GM21526 (cell line): Measurements from ENCODE around the gene EXT2.

ENCODE experiments used
- ATAC-seq: cut with Tn5 transposase; IDR thresholded peaks from one replicate; pipeline ENCODE4 v1.9.1; 2021; ENCODE audit warnings: moderate library complexity; ENCODE audit not compliant: unreplicated experiment, low FRiP score

Gene EXT2

GRCh38 chr11:44130751-44131150 lies 35.3 kb downstream of the EXT2 start:
- no peak for ATAC-seq

- ATAC-seq: no peak
Observed at GRCh38 chr11:44133335-44133946, 38.0 kb downstream of the EXT2 start.

GRCh38 chr11:44134625-44135024 lies 39.1 kb downstream of the EXT2 start:
- ATAC-seq: no peak

- ATAC-seq: no peak
Observed at GRCh38 chr11:44136176-44136945, 40.9 kb downstream of the EXT2 start.

GRCh38 chr11:44137057-44137456 lies 41.6 kb downstream of the EXT2 start:
- ATAC-seq: no peak

GRCh38 chr11:44138286-44138685 lies 42.8 kb downstream of the EXT2 start:
- no peak for ATAC-seq

- ATAC-seq: no peak
Observed at GRCh38 chr11:44138980-44139379, 43.5 kb downstream of the EXT2 start.

GRCh38 chr11:44139565-44140330 lies 44.3 kb downstream of the EXT2 start:
- ATAC-seq: no peak

GRCh38 chr11:44140372-44140771 lies 44.9 kb downstream of the EXT2 start:
- no peak for ATAC-seq

- no peak for ATAC-seq
Observed at GRCh38 chr11:44140805-44141204, 45.3 kb downstream of the EXT2 start.

- ATAC-seq: no peak
Observed at GRCh38 chr11:44143987-44144909, 48.8 kb downstream of the EXT2 start.

- ATAC-seq: no peak
Observed at GRCh38 chr11:44145011-44145775, 49.7 kb downstream of the EXT2 start.

- no peak for ATAC-seq
Observed at GRCh38 chr11:44146931-44147330, 51.5 kb downstream of the EXT2 start.

GRCh38 chr11:44147751-44148150 lies 52.3 kb downstream of the EXT2 start:
- no peak for ATAC-seq

GRCh38 chr11:44149651-44150050 lies 54.2 kb downstream of the EXT2 start:
- no peak for ATAC-seq

GRCh38 chr11:44150401-44150800 lies 54.9 kb downstream of the EXT2 start:
- ATAC-seq: no peak

GRCh38 chr11:44157019-44157418 lies 61.5 kb downstream of the EXT2 start:
- ATAC-seq: no peak

GRCh38 chr11:44158384-44158783 lies 62.9 kb downstream of the EXT2 start:
- no peak for ATAC-seq

- ATAC-seq: peak; percentile 62
Observed at GRCh38 chr11:44159848-44160721, 64.6 kb downstream of the EXT2 start.
